ENCODE measurements around the gene CYP2C18.
"Not testable (repeated sequence)": the region's sequence is repeated elsewhere in the genome, so short reads cannot be mapped to it uniquely, and the experiment has no call there.

GRCh38 chr10:94775425-94775824 is 91.9 kb downstream of the CYP2C18 start:
- TF ChIP-seq CTCF, POLR2A (IDR thresholded peaks at IDR 0.05): not testable (repeated sequence)

Data from Peyer's patch (tissue), 4 donors.